ELR (cell line): ENCODE measurements around the gene IPO9.
"Not testable (repeated sequence)": the region's sequence is repeated elsewhere in the genome, so short reads cannot be mapped to it uniquely, and the experiment has no call there.

Experiments
- DNase-seq: peaks from one replicate; pipeline ENCODE4 v3.0.0-alpha.2; 2015; ENCODE audit warnings: low read depth

The IPO9 gene

DNA sequence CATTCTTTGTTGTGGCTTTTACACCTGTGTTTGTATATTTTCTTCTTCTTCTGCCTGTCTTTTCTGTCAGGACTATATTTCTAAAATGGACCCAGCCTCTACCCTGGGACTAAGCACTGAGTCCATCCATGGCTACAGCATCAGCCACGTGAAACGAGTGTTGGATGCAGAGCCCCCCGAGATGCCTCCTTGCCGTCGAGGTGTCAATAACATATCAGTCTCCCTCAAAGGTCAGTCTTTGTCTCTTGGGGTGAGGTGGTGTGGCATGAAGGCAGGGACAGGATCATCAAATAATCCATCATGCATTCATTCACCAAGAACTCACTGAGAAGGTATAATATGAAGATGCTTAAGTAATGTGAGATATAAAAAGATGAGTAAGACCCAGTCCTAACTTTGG lies 19.1 kb upstream of the IPO9 start:
- no peak for DNase-seq

DNA sequence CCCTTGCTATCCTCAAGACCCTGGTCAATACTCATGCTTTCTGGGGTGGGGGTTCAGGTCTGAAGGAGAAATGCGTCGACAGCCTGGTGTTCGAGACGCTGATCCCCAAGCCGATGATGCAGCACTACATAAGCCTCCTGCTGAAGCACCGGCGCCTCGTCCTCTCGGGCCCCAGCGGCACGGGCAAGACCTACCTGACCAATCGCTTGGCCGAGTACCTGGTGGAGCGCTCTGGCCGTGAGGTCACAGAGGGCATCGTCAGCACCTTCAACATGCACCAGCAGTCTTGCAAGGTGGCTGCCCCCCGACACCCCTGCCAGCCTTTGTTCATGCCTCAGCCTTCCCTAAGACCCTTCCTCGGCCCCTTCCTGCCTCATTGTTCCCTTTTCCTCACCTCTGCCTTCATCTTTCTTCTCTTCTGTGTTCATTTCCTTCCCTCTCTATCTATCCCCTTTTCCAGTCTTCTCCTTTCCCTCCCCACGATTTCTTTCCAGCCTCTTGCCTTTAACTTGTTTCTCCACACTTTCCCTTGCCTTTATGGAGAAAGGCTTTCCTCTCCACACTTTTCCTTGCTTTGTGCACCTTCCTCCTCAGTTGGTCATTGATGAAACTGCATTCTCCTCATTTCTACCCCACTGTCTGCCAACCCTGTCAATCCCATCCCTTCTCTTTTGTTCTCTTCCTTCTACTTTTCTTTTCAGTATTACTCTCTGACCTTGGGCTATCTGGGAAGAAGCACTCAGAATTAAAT lies 18.3 kb upstream of the IPO9 start:
- no peak for DNase-seq

DNA sequence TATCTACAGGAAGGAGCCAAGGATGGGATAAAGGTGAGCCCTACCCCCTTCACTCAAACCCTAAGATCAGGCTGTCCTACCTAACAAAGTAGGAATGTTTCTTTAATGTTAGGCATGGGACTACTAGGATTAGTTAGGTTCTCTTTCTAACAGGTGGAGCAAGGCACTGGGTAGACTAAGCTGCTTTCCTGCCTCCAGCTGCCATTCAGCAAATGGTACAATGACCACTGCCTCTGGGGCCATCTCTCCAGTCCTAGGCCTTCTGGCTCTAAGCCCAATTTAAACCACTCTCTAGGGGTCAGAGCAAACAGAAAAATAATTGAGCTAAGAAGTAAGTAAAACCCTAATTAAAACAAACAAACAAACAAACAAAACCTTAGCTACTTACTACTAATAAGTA lies 15.7 kb upstream of the IPO9 start:
- DNase-seq: no peak

- DNase-seq: no peak
Observed at GRCh38 chr1:201816309-201816854, 12.6 kb upstream of the IPO9 start.

- peak; percentile 34 for DNase-seq
Observed at GRCh38 chr1:201818971-201819750, 9.8 kb upstream of the IPO9 start.

GRCh38 chr1:201820413-201820812 lies 8.5 kb upstream of the IPO9 start:
- no peak for DNase-seq

- DNase-seq: no peak
Observed at GRCh38 chr1:201825245-201825644, 3.7 kb upstream of the IPO9 start.

GRCh38 chr1:201826830-201827229 lies 2.1 kb upstream of the IPO9 start:
- DNase-seq: peak; percentile 28

DNA sequence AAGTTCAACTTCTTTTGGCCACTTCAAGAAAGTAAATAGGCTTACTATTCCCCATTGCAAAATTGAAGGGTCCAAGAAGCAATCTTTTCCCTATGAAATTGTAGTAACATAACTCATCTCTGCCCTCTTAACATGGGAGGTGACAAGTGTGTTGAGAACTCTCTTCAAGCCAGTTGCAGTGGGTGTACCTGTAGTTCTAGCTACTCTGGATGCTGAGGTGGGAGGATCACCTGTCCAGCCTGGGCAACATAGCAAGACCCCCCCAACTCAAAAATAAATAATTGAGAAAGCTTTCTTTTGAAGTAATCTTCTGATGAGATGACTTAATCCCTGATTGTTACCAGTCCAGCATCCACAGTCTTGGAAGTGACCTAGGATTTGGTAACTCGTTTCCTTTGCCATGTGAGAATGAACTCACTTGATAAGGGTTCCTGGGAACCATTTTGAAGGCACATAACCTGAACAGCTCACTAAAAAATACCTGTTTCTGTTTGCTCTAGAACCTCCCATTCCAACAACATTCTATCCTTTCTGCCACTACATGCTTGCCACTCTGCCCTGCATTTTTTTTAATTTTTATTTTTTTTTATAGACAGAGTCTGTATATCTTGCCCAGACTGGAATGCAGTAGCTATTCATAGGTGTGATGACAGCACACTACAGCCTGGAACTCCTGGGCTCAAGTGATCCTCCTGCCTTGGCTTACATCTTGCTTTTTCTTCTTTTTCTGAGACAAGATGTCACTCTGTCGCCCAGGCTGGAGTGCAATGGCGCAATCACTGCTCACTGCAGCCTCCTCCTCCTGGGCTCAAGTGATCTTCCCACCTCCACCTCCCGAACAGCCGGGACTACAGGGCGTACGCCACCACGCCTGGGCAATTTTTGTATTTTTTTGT lies 1.4 kb upstream of the IPO9 start:
- no peak for DNase-seq

GRCh38 chr1:201828217-201828819 lies 639 bp upstream of the IPO9 start:
- DNase-seq: peak; percentile 24

DNA sequence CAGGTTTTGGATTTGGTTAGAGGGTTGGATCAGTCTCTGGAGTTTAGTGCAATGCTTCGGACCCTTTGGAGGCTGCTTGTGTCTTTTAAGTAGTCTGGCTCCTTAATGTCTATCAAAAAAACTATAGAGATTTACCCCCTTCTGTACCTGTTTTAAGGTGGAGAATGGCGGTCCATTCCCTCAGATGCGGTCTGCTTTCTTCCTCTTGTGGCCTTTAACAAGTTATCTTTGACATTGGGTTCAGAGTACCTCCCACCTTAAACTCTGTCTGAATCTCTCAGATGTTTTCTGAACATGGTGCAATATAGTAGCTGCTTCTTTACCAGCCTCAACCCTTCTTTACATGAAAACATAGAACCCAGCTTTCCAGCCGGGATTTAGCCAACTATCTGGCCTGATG lies 2.4 kb downstream of the IPO9 start:
- DNase-seq: no peak

DNA sequence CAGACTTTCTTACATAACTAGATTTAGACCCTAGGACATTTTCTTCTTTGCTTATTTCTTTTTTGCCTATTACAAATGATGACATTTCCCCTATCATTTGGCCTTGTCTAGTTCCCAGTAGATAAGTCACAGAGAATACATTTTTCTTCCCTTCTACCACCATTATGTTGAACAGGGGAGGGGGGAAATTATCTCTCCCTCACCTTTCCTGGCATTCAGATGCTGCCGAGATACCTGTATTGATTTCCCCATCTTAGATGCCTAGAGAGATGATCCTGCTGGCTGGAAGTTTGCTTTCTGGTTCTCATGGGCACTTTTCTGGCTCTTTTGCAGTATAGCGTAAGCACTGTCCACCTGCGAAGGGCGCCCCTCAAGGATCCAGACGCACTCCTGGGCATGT lies 5.7 kb downstream of the IPO9 start:
- DNase-seq: no peak

- no peak for DNase-seq
Observed at GRCh38 chr1:201838381-201838780, 9.4 kb downstream of the IPO9 start.

DNA sequence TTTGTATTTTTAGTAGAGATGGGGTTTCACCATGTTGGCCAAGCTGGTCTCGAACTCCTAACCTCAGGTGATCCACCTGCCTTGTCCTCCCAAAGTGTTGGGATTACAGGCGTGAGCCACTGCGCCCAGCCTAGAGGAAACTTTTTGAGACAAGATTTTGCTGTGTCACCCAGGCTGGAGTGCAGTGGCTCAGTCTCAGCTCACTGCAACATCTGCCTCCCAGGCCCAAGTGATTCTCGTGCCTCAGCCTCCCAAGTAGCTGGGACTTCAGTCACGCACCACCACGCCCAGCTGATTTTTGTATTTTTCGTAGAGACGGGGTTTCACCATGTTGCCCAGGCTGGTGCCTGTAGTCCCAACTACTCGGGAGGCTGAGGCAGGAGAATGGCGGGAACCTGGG lies 10.1 kb downstream of the IPO9 start:
- DNase-seq: not testable (repeated sequence)

DNA sequence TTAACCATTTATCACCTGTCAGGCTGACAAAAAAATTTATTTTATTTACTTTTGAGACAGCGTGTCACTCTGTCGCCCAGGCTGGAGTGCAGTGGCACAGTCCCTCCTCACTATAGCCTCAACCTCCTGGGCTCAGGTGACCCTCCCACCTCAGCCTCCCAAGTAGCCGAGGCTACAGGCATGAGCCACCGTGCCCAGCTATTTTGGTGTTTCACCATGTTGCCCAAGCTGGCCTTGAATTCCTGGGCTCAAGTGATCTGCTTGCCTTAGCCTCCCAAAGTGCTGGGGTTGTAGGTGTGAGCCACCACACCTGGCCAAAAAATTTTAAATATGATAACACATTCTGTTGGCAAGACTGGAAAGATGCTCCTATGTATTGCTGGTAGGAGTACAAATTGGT lies 11.1 kb downstream of the IPO9 start:
- no peak for DNase-seq

- no peak for DNase-seq
Observed at GRCh38 chr1:201840490-201840889, 11.5 kb downstream of the IPO9 start.

DNA sequence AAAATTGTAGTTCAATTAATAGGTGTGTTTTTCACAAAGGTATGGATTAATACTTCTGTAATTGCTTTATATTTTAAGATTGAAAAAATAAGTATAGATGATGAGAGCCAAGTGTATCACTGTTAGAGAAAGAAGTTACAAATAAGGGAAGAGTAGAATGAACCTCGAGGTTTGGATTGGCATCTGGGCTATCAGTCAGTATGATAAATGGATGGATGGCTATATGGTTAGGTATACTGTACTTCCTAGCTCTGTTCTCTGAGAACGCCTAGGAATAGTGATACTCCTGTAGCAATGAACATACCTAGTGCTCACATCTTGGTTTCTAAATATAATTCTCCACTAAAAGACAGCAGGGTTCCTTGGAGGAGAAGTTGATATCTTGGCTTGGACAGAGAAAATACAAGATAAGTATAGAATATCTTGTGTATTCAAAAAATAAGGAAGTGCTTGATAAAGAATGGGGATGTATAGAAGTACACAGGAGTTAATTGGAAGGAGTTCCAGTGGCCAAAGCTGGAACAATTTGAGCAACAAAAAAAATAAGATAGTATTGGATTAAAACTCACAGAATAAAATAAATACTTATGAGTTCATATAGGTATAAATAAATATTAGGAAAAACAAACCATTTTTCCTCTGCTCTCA lies 12.4 kb downstream of the IPO9 start:
- no peak for DNase-seq

- no peak for DNase-seq
Observed at GRCh38 chr1:201842472-201843027, 13.6 kb downstream of the IPO9 start.

GRCh38 chr1:201845331-201846083 lies 16.6 kb downstream of the IPO9 start:
- DNase-seq: peak; percentile 88

DNA sequence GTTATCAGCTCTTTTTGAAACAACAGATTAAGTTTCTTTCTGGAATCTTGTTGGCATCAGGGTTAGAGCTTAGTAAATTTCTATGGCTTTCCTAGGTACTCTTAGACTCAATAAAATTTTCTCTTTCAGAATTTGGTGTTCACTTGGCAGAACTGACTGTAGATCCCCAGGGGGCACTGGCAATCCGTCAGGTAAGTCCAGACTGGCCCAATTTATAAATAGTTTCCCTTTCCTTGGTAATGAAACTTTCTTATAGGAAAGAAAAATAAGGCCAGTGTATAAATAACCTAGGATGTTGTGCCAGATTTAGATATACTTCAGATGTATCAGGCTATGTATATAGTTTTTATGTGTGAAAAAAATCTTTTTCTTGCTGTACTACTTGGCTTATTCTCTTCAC lies 18.2 kb downstream of the IPO9 start:
- no peak for DNase-seq
